GM04503 (cell line): Measurements from ENCODE around the gene KLHL14.

Experiments
- DNase-seq: peaks from one replicate; pipeline ENCODE4 v3.0.0-alpha.2; 2012; ENCODE audit warnings: low read depth

KLHL14 gene

DNA sequence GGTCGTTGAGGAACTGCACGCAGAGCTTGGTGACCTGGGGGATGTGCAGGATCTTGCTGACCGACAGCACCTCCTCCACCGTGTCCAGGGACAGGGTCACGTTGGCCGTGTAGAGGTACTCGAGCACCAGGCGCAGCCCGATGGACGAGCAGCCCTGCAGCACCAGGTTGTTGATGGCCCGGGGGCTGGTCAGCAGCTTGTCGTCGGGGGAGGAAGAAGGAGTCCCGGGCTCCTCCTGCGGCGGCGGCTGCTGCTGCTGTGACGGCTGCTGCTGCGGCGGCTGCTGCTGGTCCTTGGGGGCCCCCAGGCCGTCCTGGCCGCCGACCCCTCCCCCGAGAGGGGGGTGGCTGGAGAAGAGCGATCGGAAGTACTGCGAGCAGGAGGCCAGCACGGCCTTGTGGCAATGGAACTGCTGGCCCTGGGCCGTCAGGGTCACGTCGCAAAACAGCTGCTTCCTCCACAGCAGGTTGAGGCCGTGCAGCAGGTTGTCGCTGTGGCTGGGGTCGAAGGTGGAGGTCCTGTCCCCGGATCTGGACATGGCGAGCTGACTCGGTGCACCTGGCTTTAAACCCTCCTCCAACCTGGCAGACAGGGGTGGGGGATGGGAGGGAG is 2.7 kb downstream of the KLHL14 start:
- DNase-seq, result no peak

- DNase-seq, result no peak
Observed at GRCh38 chr18:32769586-32770053, 3.2 kb downstream of the KLHL14 start.

DNA sequence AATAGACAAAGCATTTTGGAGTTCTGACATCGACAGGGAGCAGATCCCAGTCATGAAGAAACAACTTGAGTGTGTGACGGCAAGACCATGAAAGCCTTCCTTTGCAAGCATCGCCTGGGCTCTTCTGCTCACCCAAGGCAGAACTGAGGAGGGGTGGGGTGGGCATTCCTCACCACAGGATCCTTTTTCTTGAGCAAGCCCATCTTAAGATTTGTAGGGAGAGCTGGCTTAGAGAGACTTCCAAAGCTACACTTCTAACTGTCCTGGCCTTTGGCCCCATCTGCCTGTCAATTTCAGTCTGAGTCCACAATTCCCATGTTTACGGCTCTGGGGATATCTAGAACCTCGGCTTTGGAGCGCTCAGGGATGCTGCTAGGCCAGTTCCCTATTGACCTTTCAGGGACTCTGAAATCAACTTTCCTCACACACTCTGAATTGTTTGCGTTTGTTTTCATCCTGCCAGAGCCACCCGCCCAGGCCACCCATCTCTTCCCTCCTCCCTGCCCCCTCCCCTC is 3.7 kb downstream of the KLHL14 start:
- DNase-seq, result no peak

- DNase-seq, result no peak
Observed at GRCh38 chr18:32767400-32767799, 5.4 kb downstream of the KLHL14 start.

DNA sequence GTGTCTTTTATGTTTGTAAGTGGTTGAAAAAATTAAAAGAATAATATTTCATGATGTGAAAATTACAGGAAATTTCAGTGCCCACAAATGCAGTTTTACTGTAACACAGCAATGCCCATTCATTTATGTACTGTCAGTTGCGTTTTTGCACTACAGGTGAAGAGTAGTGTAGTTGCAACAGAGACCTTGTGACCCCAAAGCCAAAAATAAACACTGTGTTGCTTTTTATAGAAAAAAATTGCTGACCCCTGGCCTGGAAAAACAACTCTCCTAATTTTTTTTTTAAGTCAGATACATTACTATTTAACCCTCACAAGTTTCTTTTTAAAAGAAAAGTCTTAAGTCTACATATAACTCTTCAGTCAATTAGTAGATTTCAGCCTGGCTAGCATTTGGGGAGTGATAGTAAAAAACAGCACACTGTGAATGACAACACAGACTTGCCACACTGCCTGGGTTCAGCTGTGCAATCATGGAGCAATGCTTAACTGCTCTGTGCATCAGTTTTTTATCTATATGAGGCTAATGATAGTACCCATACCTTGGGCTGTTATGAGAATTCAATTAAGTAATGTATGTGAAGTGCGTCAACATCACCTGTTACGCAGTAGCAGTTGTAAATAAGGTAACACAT is 8.1 kb downstream of the KLHL14 start:
- no peak for DNase-seq

DNA sequence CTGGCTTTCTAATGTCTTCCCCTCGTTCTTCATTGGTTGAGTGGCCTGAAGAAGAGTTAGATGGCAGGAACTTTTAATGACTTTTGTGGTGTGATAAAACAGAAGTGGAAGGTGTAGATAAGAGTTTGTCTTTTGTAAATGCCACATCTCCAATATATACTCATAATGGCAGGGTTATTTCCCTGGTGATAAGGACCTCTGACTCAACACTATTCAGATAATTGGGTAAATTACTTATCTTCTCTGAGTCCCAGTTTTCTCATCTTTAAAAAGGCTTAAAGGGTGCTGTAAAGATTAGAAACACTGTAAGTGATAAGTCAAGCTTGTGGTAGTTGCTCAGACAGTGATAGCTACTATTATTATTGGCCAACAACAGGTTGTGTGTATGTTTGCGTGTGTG is 9.5 kb downstream of the KLHL14 start:
- no peak for DNase-seq

DNA sequence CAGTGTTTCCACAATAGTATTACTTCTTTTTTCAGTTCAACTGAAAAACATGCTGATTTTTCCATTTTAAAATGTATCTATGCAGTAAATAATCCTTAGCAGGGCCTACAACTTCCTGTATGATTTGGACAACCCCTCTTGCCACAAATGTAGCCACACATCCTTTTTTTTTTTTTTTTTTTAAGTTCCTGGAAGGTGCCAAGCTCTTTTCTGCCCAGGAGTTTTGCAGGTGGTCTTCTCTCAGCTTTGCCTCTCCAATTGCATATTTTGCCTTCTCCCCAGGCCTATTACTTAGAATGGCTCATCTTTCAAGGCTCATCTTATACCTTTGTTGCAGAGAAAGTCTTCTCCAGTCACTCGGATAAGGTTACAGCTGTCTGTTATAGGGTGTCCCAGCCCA is 11.6 kb downstream of the KLHL14 start:
- DNase-seq, result no peak

DNA sequence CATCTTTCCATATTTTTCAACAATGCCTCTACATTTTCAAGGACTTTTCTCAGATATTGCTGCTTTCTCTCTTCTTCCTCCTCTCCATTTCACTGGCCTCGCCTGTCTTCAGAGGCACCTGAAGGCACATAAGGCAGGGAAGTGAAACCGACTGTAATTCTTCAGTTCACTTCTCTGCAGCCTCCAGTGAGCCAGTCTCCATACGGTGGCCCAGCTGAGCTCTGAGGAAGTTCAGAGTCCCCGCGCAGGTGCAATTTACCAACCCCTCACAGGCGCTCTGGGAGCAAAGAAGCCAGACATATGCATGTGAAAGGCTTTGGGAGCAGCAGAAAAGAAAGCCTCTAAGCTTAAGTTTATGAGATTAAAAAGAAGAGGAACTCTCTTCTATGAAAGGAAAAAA is 12.4 kb downstream of the KLHL14 start:
- DNase-seq, result no peak

- DNase-seq, result no peak
Observed at GRCh38 chr18:32759611-32760167, 13.1 kb downstream of the KLHL14 start.

GRCh38 chr18:32754508-32755263 is 18.1 kb downstream of the KLHL14 start:
- DNase-seq, result no peak

DNA sequence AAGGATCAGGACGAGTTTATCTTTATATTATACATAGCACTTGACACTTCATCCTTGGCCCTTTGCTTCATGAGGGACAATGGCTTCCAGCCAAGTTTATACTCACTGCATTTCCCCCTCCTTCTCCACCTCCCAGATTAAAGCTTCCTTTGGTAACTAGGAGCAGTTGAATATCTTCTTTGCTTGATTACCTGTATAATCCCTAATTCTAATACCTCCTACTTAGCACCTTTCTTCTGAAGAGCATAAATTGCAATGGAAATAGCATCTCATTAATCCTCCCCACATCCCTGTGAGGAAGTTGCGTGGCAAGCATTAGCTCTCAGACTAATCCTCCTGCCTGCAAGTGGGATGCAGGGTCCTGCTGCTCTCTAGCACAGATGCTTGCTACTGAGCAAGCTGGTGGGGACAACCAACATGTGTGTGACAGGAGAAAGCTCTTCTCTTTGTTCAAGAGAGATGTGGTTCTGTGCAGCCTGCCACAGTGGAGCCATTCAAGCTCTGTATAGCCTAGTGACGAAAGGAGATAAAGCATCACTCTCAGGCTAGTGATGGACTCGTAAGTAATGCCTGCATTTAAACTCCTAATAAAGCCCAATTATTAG is 19.1 kb downstream of the KLHL14 start:
- no peak for DNase-seq

- no peak for DNase-seq
Observed at GRCh38 chr18:32750328-32750727, 22.5 kb downstream of the KLHL14 start.

DNA sequence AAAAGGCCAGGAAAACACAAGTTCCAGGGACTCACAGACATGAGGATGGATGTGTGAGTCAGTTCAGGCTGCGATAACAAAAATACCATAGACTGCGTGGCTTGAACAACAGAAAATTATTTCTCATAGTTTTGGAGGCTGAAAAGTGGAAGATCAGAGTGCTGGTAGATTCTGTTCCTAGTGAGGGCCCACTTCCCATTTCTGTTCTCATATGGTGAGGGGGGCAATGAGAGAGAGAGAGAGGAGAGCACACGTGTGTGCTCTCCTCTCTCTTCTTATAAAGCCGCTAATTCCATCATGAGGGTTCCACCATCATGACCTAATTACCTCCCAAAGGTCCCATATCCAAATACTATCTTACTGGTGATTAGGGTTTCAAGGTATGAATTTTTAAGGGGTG is 23.0 kb downstream of the KLHL14 start:
- no peak for DNase-seq

- no peak for DNase-seq
Observed at GRCh38 chr18:32742579-32742978, 30.2 kb downstream of the KLHL14 start.

DNA sequence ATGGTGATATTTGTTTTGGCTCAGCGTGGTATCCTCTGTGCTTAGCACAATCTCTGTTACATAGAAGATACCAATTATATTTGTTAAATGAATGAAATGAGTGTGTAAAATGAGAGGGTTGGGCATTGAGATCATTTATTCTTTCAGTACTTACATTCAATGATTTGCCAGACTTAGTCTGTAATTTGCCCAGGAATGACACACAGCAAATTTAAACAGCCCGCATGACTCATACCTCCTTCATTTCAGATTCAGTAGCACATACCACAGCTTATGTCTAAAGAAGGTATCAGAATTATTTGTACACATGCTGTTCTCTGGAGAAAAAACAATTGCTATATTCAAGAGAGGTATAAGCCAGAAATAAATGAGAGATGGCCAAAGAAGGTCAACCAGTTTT is 37.0 kb downstream of the KLHL14 start:
- DNase-seq, result no peak

DNA sequence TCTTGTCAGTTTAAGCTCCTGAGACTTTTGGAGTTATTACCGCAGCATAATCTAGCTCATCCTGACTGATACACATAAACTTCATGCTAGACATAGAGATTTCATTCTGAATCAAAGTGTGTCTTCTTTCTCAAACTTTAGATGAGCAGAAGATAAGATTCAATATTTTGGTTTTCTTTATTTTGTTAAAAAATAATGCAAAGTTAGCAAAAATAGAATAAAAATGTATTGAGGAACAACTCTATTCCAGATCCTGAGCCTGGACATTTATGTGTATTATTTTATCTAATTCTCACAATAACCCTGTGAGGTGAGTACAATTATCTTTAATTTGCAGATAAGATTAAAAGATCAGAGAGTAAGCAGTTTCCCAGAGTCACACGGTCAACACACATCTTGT is 38.4 kb downstream of the KLHL14 start:
- DNase-seq, result no peak

- DNase-seq, result no peak
Observed at GRCh38 chr18:32732165-32732564, 40.7 kb downstream of the KLHL14 start.

- no peak for DNase-seq
Observed at GRCh38 chr18:32730620-32731091, 42.2 kb downstream of the KLHL14 start.

GRCh38 chr18:32730068-32730467 is 42.8 kb downstream of the KLHL14 start:
- no peak for DNase-seq

GRCh38 chr18:32724071-32724749 is 48.6 kb downstream of the KLHL14 start:
- DNase-seq, result no peak

DNA sequence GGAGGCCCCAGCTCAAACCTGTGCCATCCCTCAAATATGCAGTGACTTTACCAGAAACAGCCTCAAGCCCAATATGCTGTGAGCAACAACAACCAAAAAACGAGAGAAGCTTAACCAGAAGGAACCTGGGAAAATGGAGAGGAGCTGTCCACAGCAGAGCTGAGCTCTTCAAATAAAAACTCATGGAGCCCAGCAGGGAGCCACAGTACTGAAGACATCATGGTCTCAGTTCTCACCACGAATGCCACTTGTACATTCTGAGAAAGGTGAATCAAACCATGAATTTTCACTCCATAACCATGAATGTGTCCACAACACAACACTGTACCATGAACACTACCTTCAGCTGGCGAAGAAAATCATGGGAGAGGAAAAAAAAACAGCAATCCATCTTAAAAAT is 50.5 kb downstream of the KLHL14 start:
- no peak for DNase-seq

GRCh38 chr18:32717126-32717525 is 55.7 kb downstream of the KLHL14 start:
- DNase-seq, result no peak
